ENCODE measurements around the gene AIPL1.

The AIPL1 gene

DNA sequence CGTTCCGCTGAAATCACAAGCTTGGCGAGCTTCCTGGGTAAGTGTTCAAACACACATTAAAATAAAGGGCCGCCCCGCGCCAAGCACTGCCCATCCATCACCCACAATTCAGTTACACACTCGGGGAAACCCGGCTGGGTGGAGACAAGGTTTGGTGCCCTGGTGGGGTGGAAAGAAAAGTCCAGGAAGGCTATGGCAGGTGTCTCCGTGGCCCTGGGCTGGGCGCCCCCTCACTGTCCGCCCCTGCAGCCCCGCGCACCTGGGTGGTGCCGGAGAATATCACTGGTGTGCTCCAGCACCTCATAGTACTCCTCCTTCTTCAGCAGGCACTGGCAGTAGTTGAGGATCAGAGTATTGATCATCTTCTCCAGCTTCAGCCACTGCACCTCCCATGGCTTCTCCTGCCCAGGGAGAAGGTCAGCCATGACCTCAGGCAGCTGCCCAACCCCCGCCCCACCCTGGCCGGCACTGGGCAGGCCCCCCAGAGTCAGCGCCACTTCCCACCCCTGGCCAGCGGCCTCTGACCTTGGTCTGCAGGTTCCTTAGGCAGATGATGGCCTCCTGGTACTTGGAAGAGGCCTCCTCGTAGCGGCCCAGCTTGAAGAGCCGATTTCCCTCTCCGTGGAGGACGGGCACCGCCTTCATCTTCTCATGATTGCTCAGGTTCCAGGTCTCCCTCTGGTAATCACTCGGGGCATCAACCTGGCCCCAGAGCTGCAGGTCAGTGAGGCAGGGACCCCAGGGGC lies 8.4 kb downstream of the AIPL1 start:
- ATAC-seq: no peak
- TF ChIP-seq ZFP30 (CRISPR knock-in tag; IDR thresholded peaks at IDR 0.05) (no peak), OSR1 (CRISPR knock-in tag; IDR thresholded peaks at IDR 0.05) (no peak), ISL1 (CRISPR knock-in tag; IDR thresholded peaks at IDR 0.05) (no peak), CSDC2 (CRISPR knock-in tag; IDR thresholded peaks at IDR 0.05) (no peak), RARB (CRISPR knock-in tag; IDR thresholded peaks at IDR 0.05) (no peak), ZNF565 (CRISPR knock-in tag; conservative IDR thresholded peaks at IDR 0.05; ENCODE audit: low read depth) (no peak), ZNF8 (CRISPR knock-in tag; IDR thresholded peaks at IDR 0.05) (no peak), ESRRG (CRISPR knock-in tag; IDR thresholded peaks at IDR 0.05) (no peak), GLIS3 (CRISPR knock-in tag; IDR thresholded peaks at IDR 0.05) (no peak), ZNF70 (CRISPR knock-in tag; IDR thresholded peaks at IDR 0.05) (no peak), BACH2 (CRISPR knock-in tag; IDR thresholded peaks at IDR 0.05; ENCODE audit: borderline replicate concordance) (no peak), TOX (CRISPR knock-in tag; IDR thresholded peaks at IDR 0.05; ENCODE audit: borderline replicate concordance) (no peak)
- TF ChIP-seq, protein P1, sequence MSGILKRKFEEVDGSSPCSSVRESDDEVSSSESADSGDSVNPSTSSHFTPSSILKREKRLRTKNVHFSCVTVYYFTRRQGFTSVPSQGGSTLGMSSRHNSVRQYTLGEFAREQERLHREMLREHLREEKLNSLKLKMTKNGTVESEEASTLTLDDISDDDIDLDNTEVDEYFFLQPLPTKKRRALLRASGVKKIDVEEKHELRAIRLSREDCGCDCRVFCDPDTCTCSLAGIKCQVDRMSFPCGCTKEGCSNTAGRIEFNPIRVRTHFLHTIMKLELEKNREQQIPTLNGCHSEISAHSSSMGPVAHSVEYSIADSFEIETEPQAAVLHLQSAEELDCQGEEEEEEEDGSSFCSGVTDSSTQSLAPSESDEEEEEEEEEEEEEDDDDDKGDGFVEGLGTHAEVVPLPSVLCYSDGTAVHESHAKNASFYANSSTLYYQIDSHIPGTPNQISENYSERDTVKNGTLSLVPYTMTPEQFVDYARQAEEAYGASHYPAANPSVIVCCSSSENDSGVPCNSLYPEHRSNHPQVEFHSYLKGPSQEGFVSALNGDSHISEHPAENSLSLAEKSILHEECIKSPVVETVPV (CRISPR knock-in tag; IDR thresholded peaks at IDR 0.05): no peak

DNA sequence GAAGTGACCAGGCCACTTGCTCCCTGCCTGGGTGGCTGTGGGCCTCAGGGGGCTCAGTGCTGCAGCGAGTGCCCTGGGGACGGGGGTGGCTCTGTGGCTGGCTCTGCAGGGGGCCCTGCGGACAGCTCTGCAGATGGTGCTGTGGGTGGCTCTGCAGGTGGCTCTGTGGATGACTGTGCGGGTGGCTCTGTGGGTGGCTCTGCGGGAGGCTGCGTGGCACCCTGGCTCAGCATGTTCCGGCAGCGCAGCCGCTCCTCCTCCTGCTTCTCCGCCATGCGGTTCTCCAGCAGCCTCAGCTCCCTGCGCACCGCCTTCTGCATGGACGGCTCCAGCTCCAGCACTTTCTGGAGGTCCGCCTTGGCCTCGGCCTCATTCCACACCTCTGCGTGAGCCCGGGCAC lies 9.5 kb downstream of the AIPL1 start:
- TF ChIP-seq GLIS3 (CRISPR knock-in tag; IDR thresholded peaks at IDR 0.05) (no peak), ZFP3 (CRISPR knock-in tag; IDR thresholded peaks at IDR 0.05) (no peak), ZC3H10 (CRISPR knock-in tag; IDR thresholded peaks at IDR 0.05) (no peak), ZNF8 (CRISPR knock-in tag; IDR thresholded peaks at IDR 0.05) (no peak), SNAI2 (CRISPR knock-in tag; IDR thresholded peaks at IDR 0.05) (no peak), TCF4 (CRISPR knock-in tag; IDR thresholded peaks at IDR 0.05; ENCODE audit: borderline replicate concordance) (no peak), RARB (CRISPR knock-in tag; IDR thresholded peaks at IDR 0.05) (no peak), CSDC2 (CRISPR knock-in tag; IDR thresholded peaks at IDR 0.05) (no peak), ZFP30 (CRISPR knock-in tag; IDR thresholded peaks at IDR 0.05) (no peak), ZNF565 (CRISPR knock-in tag; conservative IDR thresholded peaks at IDR 0.05; ENCODE audit: low read depth) (no peak)
- TF ChIP-seq, protein P2, sequence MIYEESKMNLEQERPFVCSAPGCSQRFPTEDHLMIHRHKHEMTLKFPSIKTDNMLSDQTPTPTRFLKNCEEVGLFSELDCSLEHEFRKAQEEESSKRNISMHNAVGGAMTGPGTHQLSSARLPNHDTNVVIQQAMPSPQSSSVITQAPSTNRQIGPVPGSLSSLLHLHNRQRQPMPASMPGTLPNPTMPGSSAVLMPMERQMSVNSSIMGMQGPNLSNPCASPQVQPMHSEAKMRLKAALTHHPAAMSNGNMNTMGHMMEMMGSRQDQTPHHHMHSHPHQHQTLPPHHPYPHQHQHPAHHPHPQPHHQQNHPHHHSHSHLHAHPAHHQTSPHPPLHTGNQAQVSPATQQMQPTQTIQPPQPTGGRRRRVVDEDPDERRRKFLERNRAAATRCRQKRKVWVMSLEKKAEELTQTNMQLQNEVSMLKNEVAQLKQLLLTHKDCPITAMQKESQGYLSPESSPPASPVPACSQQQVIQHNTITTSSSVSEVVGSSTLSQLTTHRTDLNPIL (CRISPR knock-in tag; IDR thresholded peaks at IDR 0.05; ENCODE audit: low read depth): no peak
- TF ChIP-seq, protein P3, sequence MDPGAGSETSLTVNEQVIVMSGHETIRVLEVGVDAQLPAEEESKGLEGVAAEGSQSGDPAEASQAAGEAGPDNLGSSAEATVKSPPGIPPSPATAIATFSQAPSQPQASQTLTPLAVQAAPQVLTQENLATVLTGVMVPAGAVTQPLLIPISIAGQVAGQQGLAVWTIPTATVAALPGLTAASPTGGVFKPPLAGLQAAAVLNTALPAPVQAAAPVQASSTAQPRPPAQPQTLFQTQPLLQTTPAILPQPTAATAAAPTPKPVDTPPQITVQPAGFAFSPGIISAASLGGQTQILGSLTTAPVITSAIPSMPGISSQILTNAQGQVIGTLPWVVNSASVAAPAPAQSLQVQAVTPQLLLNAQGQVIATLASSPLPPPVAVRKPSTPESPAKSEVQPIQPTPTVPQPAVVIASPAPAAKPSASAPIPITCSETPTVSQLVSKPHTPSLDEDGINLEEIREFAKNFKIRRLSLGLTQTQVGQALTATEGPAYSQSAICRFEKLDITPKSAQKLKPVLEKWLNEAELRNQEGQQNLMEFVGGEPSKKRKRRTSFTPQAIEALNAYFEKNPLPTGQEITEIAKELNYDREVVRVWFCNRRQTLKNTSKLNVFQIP (CRISPR knock-in tag; IDR thresholded peaks at IDR 0.05; ENCODE audit: borderline replicate concordance, low read depth): no peak
- ATAC-seq: no peak

DNA sequence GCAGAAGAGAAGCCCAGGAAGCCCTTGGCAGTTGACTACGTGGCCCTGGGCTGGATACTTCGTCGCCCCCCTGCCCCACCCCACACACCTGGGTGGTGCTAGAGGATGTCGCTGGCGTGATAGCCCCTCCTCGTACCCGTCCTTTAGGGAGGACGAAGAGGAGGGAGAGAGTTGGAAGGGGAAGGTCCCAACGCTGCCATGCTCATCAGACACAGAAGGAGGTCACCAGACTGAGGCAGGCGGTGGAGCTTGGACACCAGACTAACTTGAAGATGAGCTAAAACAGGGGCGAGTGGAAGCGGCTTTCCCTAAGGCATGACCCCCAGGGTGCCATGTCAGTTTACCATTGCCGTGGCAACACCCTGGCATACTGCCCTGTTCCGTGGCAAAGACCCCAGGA lies 11.0 kb downstream of the AIPL1 start:
- ATAC-seq: no peak
- TF ChIP-seq ESRRG (CRISPR knock-in tag; IDR thresholded peaks at IDR 0.05): no peak
- no peak for TF ChIP-seq RARB (CRISPR knock-in tag; IDR thresholded peaks at IDR 0.05)
- TF ChIP-seq CSDC2 (CRISPR knock-in tag; IDR thresholded peaks at IDR 0.05): no peak
- TF ChIP-seq, protein P2 (CRISPR knock-in tag; IDR thresholded peaks at IDR 0.05; ENCODE audit: low read depth): no peak
- no peak for TF ChIP-seq ZC3H10 (CRISPR knock-in tag; IDR thresholded peaks at IDR 0.05)
- no peak for TF ChIP-seq TCF4 (CRISPR knock-in tag; IDR thresholded peaks at IDR 0.05; ENCODE audit: borderline replicate concordance)
- no peak for TF ChIP-seq SNAI2 (CRISPR knock-in tag; IDR thresholded peaks at IDR 0.05)
- no peak for TF ChIP-seq ISL1 (CRISPR knock-in tag; IDR thresholded peaks at IDR 0.05)
- TF ChIP-seq GLIS3 (CRISPR knock-in tag; IDR thresholded peaks at IDR 0.05): no peak
- TF ChIP-seq, protein P1 (CRISPR knock-in tag; IDR thresholded peaks at IDR 0.05): no peak
- TF ChIP-seq, protein P3 (CRISPR knock-in tag; IDR thresholded peaks at IDR 0.05; ENCODE audit: borderline replicate concordance, low read depth): no peak
- no peak for TF ChIP-seq OSR1 (CRISPR knock-in tag; IDR thresholded peaks at IDR 0.05)
